ENCODE measurements around the gene WASF2.

- TF ChIP-seq POLR2A (IDR thresholded peaks at IDR 0.05) = no peak
- TF ChIP-seq CTCF (IDR thresholded peaks at IDR 0.05) = no peak
These were observed 61.5 kb downstream of the WASF2 start for GRCh38 chr1:27428316-27429028.

Data from right lobe of liver (tissue), 4 donors.